ENCODE data around the gene SLC12A4.
"Not testable (repeated sequence)": the region's sequence is repeated elsewhere in the genome, so short reads cannot be mapped to it uniquely, and the experiment has no call there.

SLC12A4 gene

DNA sequence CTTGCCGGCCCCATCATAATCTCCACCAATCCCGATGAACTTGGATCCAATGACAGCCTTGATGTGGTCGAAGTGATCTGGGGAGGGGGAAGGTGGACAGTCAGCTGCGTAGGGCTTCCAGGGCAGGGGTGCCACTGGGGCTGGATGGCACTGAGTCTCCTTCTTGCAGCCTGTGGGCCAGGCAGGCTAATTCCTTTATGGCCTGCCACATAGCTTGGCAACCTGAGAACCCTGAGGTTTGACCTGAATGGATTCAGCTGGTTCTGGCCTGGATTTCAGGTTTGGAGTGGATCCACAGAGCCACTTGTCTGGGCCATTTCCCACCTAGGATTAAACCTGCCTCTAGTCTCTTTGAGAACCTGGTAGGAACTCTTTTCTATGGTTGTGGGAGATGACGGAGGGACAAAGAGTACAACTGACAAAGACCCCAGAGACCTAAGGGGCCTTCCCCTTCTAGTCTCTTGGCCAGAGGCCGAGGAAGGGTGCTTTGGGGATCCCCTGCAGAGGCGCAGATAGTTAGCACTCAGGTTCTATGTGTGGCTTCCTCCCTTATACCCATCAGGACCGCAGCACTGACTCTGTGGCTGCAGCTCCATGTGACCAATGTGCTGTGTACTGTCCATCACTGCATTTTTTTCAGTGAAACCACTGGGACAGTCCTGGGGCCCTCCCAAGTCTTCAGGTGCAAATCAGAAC, 21.0 kb upstream of the SLC12A4 start:
- in situ Hi-C loops (cut with HindIII; ENCODE audit: low sequenced_read_pairs), result no loop called here

DNA sequence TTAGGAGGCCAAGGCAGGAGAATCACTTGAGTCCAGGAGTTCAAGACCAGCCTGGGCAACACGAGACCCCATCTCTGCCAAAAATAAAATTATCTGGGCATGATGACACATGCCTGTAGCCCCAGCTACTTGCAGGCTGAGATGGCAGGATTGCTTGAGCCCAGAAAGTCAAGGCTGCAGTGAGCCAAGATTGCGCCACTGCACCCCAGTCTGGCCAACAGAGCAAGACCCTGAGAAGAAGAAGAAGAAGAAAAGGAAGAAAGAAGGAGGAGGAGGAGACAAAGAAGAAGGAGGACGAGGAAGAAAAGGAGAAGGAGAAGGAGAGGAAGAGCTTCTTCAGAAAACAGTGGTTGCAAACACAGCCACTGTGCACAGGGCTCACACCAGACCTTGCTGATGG, 20.2 kb upstream of the SLC12A4 start:
- in situ Hi-C loops (cut with HindIII; ENCODE audit: low sequenced_read_pairs), result no loop called here

DNA sequence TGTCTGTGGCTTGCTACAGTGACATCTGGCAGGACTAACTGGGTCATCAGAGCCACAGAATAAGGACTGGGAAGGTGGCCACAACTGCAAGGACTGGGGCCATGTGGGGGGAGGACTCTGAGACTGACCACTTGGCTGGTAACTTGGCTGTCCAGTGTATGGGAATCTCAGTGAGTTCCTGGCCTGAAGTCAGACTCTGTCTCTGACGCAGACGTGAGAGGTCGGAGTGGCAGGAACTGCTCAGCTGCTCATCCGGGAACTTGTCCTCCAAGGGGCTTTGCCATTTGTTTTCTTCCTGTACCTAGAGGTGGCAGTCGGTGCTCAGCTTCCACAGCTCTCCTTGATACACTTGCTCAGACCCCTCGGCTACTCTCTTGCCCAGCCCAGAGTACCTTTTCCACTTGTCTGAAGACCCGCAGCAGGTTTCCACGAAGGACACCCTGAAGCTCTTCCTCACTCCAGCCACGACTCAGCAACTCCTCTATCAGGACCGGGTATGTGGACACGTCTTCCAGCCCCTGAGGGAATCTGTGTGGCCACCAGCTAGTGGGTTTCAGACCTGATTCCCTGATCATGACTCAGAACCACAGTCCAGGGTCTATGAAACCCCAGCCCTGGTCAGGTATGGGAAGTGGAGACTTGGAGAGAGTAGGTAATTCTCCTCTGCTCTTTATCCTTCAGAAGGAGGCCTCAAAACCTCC, 19.2 kb upstream of the SLC12A4 start:
- in situ Hi-C loops (cut with HindIII; ENCODE audit: low sequenced_read_pairs), result no loop called here

DNA sequence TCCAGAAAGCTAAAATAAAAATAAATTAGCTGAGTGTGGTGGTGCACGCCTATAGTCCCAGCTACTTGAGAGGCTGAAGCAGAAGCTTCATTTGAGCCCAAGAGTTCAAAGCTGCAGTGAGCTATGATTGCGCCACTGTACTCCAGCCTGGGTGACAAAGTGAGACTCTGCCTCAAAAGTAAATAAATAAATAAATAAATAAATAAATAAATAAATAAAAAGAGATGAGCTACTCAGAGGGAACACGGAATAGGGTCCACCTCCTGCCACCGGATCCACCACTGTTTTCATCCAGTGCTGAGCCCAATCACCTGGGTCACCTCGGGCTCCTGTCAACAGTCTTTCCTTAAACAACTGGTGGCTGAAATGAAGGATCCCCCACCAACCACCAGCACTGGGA, 18.5 kb upstream of the SLC12A4 start:
- in situ Hi-C loops (cut with HindIII; ENCODE audit: low sequenced_read_pairs), result no loop called here

DNA sequence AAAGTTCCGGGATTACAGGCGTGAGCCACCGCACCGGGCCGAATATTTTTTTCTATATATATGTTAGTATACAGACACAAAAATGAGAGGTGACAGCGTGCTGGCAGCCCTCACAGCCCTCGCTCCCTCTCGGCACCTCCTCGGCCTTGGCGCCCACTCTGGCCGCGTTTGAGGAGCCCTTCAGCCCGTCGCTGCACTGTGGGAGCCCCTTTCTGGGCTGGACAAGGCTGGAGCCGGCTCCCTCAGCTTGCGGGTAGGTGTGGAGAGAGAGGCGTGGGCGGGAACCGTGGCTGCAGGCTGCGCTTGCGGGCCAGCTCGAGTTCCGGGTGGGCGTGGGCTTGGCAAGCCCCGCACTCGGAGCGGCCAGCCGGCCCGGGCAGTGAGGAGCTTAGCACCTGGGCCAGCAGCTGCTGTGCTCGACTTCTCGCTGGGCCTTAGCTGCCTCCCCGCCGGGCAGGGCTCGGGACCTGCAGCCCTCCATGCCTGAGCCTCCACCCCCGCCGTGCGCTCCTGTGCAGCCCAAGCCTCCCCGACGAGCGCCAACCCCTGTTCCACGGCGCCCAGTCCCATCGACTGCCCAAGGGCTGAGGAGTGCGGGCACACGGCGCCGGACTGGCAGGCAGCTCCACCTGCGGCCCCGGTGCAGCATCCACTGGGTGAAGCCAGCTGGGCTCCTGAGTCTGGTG, 13.7 kb upstream of the SLC12A4 start:
- in situ Hi-C loops (cut with HindIII; ENCODE audit: low sequenced_read_pairs), result no loop called here

DNA sequence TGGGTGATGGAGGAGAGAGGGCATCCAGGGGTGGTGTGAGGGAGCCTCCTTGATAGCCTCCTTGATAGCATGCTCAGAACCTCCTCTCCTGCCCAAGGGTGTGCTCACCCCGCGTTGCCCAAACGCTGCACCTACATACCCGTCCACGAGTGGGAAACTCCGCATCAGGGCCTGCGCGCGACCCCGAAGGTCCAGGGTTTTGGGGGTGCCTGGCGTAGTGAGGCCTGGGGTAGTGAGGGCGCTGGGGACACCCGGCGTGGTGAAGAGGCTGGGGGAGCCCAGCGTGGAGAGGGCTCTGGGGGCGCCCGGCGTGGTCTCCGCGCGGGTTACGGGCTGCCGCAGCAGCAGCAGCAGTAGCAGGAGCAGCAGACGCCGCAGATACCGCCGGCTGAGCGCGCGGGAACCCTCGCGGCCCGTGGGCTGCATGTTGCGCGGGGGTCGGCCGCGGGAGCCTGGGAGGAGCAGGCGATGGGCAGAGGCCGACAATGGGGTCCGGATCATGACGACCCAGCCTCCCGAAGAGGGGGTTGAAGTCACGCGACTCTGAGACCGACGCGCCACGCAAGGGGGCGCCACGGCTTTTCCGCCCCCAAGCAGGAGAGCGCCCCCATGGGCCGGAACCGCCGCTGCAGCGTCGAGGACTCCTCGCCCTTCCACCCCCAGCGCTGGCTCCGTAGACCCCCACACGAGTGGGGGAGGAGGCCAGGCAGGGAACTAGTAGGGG, 11.7 kb upstream of the SLC12A4 start, which contains the start of gene DPEP3:
TSS of gene DPEP3 (minus strand) at position 545 of the 724 bp plus-strand sequence. CDS start at position 426, 119 bp downstream.
- in situ Hi-C loops (cut with HindIII; ENCODE audit: low sequenced_read_pairs), result no loop called here

DNA sequence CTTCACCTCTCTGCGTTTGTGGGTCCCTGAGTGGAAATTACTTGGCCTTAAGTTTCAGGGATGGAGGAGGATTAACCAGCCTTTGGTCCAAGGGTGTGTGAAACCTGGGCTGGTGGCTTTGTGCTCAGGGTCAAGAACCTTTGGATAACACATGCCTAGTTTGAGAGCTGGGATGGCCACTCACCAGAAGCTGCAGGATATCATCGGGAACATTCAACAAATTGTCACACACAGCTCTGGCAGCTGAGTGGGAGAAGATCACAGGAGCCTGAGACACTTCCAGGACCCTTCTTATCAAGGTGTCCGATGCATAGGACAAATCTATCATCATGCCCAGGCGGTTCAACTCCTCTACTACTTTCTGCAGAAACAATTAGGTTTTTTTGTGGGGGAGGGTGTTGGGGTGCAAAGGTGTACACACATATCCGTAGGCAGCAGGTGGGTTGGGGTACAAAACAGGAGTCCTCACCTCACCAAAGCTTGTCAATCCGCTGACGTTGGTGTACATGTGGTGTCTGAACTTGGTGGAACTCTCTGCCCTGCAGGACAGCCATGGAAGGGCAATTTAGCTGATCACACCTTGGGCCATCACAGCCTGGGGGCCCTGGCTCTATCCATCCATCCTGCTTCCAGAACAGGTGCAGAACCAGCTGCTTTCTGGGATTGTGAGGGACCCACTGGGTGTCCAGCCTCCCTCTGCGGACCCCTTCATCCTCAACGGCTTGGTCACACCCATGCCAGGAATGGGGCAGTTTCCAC, 9.2 kb upstream of the SLC12A4 start:
- in situ Hi-C loops (cut with HindIII; ENCODE audit: low sequenced_read_pairs), result no loop called here

DNA sequence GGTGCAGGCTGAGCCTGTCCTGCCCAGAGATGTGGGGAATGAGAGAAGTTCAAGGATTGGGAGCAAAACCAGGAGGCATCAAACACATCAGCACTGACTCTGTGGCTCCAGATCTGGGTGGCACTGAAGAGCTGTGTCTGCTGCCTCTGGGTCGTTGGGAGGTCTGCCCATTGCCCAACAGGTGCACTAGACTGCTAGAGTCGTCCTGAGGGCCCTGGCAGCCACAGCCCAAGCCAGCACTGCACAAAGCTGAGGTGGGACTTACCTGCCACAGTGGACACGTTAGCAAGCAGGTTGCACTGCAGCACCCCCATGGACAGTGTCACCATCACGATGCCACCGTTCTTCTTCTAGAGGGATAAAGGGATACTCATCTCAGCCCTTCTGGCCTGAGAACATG, 8.6 kb upstream of the SLC12A4 start:
- in situ Hi-C loops (cut with HindIII; ENCODE audit: low sequenced_read_pairs), result no loop called here

DNA sequence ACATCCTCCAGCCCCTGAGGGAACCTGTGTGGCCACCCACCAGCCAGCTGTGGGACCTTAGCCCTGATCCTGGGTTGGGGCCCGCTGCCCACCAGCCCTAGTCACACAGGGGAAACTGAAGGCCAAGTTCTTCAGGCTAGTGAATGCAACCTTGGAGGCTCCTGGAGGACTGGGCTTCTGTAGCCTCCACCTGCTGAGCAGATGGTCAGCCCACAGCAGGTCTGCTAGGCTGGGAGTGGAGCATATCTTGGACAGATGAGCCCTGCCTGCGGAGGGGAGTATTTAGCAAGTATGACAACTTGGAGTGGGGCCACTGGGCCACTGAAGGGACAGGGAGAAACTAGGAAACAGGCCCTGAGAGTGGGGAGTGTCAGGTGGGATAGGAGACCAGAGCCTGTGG, 7.8 kb upstream of the SLC12A4 start:
- in situ Hi-C loops (cut with HindIII; ENCODE audit: low sequenced_read_pairs), result no loop called here

DNA sequence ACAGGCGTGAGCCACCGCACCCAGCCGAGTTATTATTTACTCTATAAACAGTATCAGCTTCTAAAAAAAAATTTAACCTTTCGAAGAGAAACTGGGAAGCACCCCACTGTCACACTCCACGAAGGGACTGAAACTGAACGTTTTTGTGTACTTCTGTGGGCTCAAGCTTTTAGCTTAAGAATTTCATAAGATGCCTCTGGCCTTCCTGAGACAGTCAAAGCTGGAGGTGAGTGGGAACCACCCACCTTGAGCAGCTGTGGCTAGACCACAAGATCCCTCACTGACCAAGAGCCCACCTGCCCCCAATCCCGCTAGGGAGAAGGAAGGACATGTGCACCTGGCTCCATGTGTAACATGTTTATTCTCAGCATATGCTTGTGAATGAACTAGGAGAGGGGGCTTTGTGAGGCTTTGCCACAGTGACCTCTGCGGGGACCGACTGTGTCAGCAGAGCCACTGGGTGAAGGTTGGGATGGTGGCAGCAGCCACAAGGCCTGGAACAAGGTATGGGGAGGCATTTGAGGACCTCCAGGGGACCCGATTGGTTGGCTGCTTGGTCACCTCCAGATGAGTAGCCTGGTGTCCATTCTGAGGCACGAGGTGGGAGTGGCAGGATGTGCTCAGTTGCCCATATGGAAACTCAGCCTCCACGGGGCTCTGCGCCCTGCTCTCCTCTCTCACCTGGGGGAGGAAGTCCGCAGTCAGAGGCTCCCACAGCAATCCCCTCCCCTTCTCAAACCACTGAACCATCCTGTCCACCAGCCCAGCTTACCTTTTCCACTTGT, 7.1 kb upstream of the SLC12A4 start:
- in situ Hi-C loops (cut with HindIII; ENCODE audit: low sequenced_read_pairs), result no loop called here

DNA sequence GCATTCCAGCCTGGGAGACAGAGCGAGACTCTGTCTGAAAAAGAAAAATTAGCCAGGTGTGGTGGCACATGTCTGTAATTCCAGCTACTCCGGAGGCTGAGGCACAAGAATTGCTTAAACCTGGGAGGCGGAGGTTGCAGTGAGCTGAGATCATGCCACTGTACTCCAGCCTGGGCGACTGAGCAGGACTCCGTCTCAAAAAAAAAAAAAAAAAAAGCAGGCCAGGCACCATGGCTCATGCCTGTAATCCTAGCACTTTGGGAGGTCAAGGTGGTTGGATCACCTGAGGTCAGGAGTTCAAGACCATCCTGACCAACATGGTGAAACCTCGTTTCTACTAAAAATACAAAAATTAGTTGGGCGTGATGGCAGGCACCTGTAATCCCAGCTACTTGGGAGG, 3.8 kb upstream of the SLC12A4 start:
- in situ Hi-C loops (cut with HindIII; ENCODE audit: low sequenced_read_pairs), result not testable (repeated sequence)

DNA sequence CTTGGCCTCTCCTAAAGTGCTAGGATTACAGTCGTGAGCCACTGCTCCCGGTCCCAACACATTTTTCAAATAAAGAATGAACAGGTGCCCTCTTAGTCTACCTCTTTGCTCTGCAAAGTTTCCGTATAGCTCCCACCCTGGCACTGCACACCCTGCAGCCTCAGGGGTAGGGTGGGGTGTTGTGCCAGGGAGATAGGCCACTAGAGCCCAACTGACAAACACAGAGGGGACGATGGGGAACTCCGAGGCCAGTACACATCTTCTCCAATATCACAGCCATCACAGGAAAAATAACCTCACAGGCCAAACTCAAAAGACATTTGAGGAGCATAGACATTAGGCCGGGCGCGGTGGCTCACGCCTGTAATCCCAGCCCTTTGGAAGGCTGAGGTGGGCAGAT, 2.7 kb upstream of the SLC12A4 start:
- in situ Hi-C loops (cut with HindIII; ENCODE audit: low sequenced_read_pairs), result no loop called here

DNA sequence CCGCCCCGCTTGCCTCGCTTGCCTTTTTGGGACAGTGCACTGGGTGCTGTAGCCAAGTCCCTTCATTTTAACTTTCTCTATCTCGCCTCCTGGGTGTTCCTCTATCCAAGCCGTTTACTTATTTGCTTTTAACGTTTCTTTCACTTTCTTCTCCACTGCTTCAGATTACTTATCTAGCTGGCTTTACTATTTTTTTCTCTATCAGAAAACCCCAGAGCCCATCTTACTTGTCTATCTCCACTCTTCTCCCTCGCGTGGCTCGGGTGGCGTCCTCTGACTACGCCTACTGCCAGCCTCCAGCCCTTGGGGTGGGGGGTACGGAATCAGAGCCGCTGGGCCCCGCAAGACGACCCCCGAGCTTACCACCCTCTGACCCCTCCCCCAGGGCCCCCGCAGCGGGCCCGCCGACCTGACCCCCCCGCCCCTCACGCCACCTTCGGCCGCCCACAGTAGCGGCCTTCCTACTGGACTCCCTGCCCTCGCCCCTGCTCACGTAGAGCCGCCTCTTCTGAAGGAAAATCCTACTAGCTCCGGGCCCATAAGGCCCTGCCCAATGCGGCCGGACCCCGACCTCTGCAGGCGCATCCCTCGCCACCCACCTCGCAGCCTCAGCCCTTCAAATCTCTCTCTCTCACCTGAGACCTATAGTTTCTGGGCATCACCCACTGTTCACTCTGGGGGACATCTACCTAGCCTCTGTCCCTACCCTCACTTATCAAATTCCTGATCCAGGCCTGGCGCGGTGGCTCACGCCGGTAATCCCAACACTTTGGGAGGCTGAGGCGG, 1.0 kb upstream of the SLC12A4 start:
- in situ Hi-C loops (cut with HindIII; ENCODE audit: low sequenced_read_pairs), result no loop called here

DNA sequence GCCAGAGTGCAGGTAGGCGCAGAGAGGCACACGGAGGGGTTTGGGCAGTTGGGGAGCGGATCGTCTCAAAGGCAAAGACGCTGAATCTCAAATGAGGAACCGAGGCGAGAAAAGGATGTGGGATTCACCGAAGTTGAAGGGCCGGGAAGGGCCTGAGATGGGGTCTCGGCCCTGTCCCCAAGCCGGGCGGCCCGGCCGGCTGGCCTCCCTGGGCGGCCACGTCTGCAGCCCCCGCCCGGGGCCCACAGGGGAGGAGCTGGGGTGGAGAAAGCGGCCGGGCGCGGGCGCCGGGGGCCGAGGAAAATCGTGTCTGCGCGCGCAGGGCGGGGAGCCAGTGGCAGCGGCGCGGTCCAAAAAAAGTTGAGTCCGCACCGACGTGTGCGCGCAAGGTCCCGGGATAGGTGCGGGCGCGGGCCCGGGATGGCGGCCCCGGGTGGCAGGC, 458 bp downstream of the SLC12A4 start:
- in situ Hi-C loops (cut with HindIII; ENCODE audit: low sequenced_read_pairs), result no loop called here

DNA sequence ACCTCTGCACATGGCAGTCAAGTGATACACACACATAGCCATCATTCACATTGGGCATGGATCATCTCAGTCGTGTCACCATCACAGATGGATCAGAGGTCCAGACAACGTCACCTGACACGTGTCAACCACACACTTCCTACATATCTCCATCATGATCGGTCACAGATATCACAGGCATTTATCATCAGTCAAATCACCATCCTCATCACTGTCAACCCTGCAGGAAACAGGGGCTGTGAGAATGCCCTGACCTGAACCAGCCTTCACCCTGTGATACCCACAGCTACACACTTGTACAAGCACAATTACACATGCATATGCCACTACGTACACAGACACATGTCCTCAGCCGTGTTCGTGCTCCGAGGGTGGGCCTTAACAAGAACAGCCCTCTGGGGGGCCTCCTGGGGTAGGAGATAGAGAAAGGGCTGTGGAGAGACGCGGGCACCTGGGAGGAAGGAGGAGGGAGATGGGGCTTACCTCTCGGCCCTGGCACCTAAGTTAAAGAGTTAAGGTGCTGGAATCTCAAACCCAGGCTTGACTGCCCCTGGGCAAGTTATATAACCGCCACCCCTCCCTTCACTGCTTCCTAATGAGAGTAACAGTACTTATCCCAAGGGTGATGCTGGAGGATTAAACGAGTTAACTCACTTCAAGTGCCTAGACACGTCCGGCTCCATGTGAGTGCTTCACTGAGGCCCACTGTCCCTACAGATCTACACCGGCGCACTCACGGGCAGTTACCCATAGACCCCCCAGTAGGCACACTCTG, 1.1 kb downstream of the SLC12A4 start:
- in situ Hi-C loops (cut with HindIII; ENCODE audit: low sequenced_read_pairs), result no loop called here

DNA sequence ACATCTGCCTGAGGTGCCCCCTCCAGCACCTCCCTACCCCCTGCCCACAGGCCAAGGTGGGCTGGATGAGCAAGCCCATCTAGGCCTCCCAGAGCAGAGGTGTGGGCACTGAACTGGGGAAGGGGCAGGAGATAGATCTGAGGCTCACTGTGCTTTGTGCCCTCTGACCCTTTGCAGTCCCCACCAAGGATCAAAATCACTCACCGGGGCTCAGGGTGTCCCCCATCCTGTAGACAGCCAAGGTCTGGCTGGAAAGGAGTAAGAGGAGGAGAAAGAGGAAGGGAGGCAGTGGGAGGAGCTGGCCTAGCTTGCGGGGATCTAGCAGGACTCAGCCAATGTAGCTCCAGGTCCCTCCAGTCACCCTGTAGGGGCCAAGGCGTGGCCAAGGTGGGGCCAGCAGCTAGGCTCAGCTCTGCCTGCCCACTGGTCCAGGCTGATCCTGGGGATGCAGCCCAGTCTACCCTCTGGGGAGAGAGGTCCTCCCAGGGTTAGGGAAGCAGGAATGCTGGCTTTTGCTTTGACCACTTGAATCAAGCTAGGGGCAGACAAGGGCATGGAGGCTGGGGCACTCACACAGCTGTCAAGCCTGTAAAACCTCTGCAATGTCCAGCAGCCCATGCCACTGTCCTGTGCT, 1.8 kb downstream of the SLC12A4 start:
- in situ Hi-C loops (cut with HindIII; ENCODE audit: low sequenced_read_pairs), result no loop called here

DNA sequence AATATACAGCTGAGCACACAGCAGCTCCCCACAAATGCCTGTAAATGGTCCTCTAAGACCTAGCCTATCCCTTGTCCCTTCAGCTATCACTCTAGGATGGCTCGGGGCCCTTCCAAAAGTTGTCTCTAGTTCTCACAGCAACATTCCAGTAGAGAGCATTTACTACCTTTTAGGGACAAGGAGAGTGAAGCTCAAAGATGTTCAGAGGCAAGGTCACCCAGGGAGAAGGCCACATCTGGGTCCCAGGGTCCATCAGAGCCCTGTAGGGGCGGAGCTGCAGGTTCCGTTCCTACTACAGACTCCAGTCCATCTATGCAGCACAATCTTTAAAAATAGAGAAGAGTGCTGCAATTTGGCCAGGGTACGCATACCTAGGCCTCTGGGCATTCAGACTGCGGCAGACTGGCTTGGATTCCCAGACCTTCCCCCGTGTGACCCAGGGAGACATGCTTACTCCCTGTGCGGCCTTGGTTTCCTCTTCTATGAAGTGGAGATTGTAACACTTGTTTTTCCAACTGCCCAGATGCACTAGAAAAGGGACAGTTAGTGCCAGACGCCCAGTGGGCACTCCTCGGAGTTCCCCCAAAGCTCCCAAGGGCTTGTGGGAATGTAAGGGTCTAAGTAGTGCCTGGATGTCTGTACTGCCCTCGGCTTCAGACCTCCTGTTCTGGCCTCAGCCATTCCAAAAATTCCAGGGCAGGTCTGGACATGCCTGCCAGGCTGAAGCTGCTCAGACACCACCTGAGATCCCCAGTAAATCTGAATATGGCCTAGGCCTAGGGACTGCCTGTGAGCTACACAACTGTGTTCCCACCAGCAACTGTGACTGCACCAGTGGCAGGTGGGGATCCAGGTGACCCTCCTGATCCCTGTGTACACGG, 2.5 kb downstream of the SLC12A4 start:
- in situ Hi-C loops (cut with HindIII; ENCODE audit: low sequenced_read_pairs), result no loop called here

All from DLD1 (cell line).